Epithelial cell of proximal tubule (primary cell): ENCODE results near the gene CCNF. TPM values are rescaled to one million over a fixed set of nuclear protein-coding genes. Genes with fewer than 3 reads are reported as not detected.
A peak's percentile ranks its signal among the peaks of the same experiment; 100 is the strongest.

ENCODE experiments used
- DNase-seq: peaks from one replicate; pipeline ENCODE4 v3.0.0-alpha.2; 2011; ENCODE audit warnings: low read depth
- H3K4me3 ChIP-seq: 2 replicates; pipeline ENCODE4 v1.5.1; 2011; ENCODE audit warnings: low read depth, mild to moderate bottlenecking, low read length
- total RNA-seq: library from RNA; depleted of rRNA; stranded (reverse); fragments of >200 nt; gene quantifications from 2 replicates; pipeline ENCODE4 v1.2.3, GENCODE V29; 2015
- TF ChIP-seq, protein P1 (sequence below): conservative IDR thresholded peaks from 2 replicates; pipeline ENCODE4 v1.5.1; 2012; ENCODE audit warnings: low read depth, mild to moderate bottlenecking, low read length

Gene CCNF
- total RNA-seq, 1 donor from 2014 or later, result 47.5 TPM

DNA sequence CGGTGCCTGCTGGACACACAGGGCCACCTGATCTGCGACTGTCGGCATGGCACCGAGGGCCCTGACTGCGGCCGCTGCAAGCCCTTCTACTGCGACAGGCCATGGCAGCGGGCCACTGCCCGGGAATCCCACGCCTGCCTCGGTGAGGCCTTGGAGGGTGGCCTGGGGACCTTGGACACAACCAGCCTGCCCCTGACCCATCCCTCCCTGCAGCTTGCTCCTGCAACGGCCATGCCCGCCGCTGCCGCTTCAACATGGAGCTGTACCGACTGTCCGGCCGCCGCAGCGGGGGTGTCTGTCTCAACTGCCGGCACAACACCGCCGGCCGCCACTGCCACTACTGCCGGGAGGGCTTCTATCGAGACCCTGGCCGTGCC, 43.2 kb downstream of the CCNF start:
- no peak for DNase-seq
- TF ChIP-seq, protein P1, sequence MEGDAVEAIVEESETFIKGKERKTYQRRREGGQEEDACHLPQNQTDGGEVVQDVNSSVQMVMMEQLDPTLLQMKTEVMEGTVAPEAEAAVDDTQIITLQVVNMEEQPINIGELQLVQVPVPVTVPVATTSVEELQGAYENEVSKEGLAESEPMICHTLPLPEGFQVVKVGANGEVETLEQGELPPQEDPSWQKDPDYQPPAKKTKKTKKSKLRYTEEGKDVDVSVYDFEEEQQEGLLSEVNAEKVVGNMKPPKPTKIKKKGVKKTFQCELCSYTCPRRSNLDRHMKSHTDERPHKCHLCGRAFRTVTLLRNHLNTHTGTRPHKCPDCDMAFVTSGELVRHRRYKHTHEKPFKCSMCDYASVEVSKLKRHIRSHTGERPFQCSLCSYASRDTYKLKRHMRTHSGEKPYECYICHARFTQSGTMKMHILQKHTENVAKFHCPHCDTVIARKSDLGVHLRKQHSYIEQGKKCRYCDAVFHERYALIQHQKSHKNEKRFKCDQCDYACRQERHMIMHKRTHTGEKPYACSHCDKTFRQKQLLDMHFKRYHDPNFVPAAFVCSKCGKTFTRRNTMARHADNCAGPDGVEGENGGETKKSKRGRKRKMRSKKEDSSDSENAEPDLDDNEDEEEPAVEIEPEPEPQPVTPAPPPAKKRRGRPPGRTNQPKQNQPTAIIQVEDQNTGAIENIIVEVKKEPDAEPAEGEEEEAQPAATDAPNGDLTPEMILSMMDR, result no peak
- H3K4me3 ChIP-seq, result no peak overlapping the region

DNA sequence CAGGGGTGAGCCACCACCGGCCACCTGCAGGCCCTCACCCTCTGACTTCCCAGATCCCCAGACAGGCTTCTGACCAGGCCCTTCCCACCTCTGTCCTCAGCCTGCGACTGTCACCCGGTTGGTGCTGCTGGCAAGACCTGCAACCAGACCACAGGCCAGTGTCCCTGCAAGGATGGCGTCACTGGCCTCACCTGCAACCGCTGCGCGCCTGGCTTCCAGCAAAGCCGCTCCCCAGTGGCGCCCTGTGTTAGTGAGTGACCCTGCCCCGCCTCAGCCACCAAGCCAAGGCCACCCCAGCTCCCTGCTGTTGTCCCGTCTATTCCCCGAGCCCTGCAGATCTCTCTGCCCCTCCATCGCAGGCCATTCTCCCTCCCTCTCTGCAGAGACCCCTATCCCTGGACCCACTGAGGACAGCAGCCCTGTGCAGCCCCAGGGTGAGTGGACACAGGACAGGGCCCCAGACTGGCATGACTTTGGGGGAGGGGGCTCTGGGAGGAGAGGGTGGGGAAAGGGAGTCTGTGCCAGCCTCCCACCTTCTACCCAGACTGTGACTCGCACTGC, 43.7 kb downstream of the CCNF start:
- H3K4me3 ChIP-seq, result no peak overlapping the region
- DNase-seq, result no peak

DNA sequence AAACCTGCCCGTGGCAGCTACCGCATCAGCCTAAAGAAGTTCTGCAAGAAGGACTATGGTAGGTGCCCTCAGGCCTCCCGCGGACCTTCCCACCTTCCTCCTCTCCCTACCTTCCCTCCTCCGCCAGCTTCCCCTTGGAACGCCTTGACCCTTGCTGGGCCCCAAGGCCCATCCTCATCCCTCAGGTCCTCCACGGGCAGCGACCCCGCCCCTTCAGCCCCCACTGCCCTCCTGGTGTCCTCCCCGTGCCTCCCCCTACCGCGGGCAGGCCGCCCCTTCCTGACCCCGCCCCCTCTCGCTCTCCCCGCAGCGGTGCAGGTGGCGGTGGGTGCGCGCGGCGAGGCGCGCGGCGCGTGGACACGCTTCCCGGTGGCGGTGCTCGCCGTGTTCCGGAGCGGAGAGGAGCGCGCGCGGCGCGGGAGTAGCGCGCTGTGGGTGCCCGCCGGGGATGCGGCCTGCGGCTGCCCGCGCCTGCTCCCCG, 44.2 kb downstream of the CCNF start:
- TF ChIP-seq, protein P1, result no peak
- no peak for DNase-seq
- peak overlapping the region; percentile 29 for H3K4me3 ChIP-seq

More for the DNA sequence above, 43.7 kb downstream of the CCNF start:
- TF ChIP-seq, protein P1, result no peak

DNA sequence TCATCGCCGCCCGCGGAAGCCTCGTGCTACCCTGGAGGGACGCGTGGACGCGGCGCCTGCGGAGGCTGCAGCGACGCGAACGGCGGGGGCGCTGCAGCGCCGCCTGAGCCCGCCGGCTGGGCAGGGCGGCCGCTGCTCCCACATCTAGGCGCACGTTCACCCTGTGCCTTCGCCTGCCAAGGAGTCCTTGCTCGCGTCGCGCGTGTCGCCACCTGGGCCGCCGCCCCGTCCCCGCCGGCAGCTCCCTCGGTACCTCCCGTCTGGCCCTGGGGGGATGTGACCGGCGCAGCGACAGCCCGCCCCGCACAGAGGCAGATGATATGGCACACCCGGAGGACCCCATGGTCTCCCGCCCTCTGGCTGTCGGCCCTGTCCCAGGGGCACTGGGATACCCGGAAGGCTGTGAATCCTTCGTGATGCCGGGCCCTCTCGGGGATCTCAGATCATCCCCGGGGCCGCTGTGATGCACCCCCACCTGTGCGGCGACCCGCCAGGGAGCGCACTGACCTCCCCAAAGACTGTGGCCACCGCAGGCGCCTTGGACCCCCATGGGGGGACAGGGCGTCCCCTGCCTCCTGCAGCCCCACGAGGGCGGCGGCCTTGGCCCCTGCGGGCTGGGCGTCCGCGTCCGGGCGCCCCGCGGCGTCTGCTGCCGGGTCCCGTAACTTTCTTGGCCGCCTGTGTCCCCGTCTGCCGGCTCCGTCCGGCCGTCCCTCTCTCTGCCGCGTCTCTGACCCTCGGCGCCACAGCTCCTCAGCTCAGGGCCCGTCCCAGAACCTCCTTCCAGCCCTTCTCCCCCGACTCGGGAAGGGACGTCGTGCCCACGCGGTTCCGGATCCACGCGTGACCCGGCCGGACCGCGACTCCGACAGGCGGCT, 45.0 kb downstream of the CCNF start:
- TF ChIP-seq, protein P1, result peak; percentile 28
- peak overlapping the region; percentile 84 for H3K4me3 ChIP-seq
- DNase-seq, result no peak

DNA sequence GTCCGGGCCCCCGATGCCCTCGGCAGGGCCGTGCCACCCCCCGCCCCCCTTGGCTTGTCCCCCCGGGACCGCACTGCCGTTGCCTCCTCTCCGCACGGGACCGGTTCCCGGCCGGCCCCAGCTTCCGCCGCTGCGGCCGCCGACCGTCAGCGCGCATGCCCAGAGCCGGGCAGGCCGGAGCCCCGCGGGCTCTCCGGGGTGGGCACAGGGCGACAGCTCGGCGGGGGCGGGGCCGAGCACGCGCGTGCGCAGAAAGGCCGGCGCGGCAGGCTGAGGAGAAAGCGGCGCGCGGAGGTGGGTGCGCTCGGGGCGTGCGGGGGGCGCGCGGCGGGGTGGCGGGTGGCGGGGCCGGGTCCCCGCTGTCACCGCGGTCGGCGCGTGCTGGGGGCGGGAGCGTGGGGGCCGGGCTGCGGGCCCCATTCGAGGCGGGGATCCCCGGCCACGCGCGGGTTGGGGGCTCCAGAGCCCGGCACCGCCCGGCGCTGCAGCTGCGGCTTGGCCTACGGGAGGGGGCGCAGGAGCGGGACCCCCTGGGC, 45.7 kb downstream of the CCNF start, which contains the start of gene TBC1D24:
TSS of gene TBC1D24 (plus strand) at position 251 of the 536 bp plus-strand sequence. CDS start 21,022 bp downstream, outside the sequence.
- peak within 1 kb of the TSS; percentile 84 for H3K4me3 ChIP-seq
- TF ChIP-seq, protein P1, result no peak
- no peak for DNase-seq

DNA sequence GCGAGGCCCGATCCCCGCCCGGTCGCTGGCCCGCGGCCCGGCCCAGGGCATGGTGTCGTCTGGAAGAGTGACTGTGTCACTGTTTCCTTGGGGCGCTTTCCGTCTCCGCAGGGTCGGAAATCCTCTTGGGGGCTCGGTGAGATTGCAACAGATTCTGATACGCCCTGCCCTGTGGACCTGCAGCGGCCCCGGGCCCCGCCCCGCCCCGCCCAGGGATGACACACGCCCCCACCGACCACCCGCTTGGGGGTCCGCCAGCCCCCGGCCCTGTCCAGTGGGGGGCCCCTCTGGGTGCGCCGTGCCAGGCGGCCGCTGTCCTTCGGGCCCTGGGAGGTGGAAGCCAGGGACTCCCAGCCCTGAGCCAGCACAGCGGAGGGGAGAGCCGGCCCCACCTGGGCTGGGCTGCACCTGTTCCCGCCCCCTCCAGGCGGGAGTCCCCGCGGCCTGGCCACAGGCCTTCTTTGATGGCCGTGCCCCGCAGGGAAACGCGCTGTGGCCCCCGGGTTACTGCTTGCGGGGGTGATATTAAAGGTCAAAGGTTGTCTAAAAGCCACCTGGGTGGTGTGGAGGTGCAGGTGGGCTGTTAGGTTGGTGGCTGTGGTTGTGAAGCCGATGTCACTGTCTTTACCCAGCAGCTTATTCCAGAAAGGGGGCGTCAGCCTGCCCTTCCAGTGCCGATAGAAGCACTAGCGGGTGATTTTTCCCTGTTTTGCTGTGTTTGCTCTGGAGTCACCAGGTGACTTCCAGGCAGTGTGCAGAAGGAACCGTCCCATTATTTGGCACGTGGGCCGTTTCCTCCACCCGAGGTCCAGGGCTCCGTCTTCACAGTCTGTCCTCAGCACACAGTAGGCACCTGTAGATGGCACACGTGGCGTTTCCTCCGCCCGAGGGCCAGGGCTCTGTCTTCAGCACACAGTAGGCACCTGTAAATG, 46.4 kb downstream of the CCNF start:
- H3K4me3 ChIP-seq, result peak overlapping the region; percentile 84
- no peak for DNase-seq
- TF ChIP-seq, protein P1, result no peak
